Gastrocnemius medialis (tissue), 4 donors: ENCODE measurements around the gene PBOV1.

ENCODE experiments used
- POLR2A ChIP-seq, 2 donors: fragments of 450-650 bp; IDR thresholded peaks; one replicate each; pipeline ENCODE4 v1.6.1; 2017; ENCODE audit warnings: antibody characterized with exemption in 2 of 2, mild to moderate bottlenecking in 2 of 2, moderate library complexity in 2 of 2
- TF ChIP-seq, protein P1 (sequence below), 5 experiments: fragments of 450-650 bp in 3 of 5; fragments of 200-600 bp in 2 of 5; sonication (generic) in 2 of 5; IDR thresholded peaks in 4 of 5; conservative IDR thresholded peaks in 1 of 5; 1 replicate in 4 of 5; 2 replicates in 1 of 5; pipeline ENCODE4 v1.5.1; 2016 to 2019; ENCODE audit warnings: antibody characterized with exemption in 5 of 5, mild to moderate bottlenecking in 3 of 5, moderate library complexity in 3 of 5

DNA sequence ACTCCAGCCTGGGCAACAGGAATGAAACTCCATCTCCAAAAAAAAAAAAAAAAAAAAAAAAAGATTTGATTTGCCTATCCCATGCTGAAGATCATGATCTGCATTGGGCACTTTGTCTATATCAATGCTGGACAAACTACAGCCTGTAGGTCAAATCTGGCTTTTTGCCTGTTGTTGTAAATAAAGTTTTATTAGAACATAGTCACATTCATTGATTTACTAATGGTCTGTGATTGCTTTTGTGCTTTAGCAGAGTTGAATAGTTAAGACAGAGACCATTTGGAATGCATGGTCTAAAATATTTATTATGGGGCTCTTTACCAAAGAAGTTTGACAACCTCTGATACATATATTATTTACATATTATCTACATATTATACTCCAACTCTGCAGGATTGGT is 14.0 kb downstream of the PBOV1 start:
- no peak for TF ChIP-seq POLR2A (IDR thresholded peaks at IDR 0.05)
- TF ChIP-seq, protein P1, sequence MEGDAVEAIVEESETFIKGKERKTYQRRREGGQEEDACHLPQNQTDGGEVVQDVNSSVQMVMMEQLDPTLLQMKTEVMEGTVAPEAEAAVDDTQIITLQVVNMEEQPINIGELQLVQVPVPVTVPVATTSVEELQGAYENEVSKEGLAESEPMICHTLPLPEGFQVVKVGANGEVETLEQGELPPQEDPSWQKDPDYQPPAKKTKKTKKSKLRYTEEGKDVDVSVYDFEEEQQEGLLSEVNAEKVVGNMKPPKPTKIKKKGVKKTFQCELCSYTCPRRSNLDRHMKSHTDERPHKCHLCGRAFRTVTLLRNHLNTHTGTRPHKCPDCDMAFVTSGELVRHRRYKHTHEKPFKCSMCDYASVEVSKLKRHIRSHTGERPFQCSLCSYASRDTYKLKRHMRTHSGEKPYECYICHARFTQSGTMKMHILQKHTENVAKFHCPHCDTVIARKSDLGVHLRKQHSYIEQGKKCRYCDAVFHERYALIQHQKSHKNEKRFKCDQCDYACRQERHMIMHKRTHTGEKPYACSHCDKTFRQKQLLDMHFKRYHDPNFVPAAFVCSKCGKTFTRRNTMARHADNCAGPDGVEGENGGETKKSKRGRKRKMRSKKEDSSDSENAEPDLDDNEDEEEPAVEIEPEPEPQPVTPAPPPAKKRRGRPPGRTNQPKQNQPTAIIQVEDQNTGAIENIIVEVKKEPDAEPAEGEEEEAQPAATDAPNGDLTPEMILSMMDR (IDR thresholded peaks at IDR 0.05 in 4 of 5, conservative IDR thresholded peaks at IDR 0.05 in 1 of 5), result no peak
